Right lobe of liver (tissue), 6 donors: ENCODE measurements around the gene FOXP3. TPM values are rescaled to one million over a fixed set of nuclear protein-coding genes. Genes with fewer than 3 reads are reported as not detected.
"Not testable (repeated sequence)": the region's sequence is repeated elsewhere in the genome, so short reads cannot be mapped to it uniquely, and the experiment has no call there.

ENCODE experiments used
- ATAC-seq, 4 donors: fragments of 200-7000 bp; cut with Tn5 transposase; one replicate each; pipeline ENCODE4 v1.9.1; 2020; ENCODE audit warnings: mild to moderate bottlenecking in 4 of 4, moderate library complexity in 4 of 4
- DNase-seq, 3 donors: peaks; one replicate each; pipeline ENCODE4 v3.0.0-alpha.2; 2020
- H3K27ac ChIP-seq, 3 donors: fragments of 200-600 bp; one replicate each; pipeline ENCODE4 v1.8.0; 2022
- H3K27me3 ChIP-seq, 2 donors: fragments of 200-600 bp; one replicate each; pipeline ENCODE4 v1.8.0; 2022
- H3K36me3 ChIP-seq, 4 donors: fragments of 200-600 bp; sonication (generic) in 1 of 4; one replicate each; pipeline versions ENCODE4 v1.5.1 to v1.8.0; 2017 to 2022; ENCODE audit warnings: control low read depth in 1 of 4
- H3K4me1 ChIP-seq, 4 donors: fragments of 200-600 bp; sonication (generic) in 1 of 4; one replicate each; pipeline versions ENCODE4 v1.5.1 to v1.8.0; 2017 to 2022; ENCODE audit warnings: control low read depth in 1 of 4
- H3K4me3 ChIP-seq, 3 donors: fragments of 200-600 bp; one replicate each; pipeline ENCODE4 v1.8.0; 2022
- H3K9me3 ChIP-seq, 4 donors: fragments of 200-600 bp; sonication (generic) in 1 of 4; one replicate each; pipeline versions ENCODE4 v1.5.1 to v1.8.0; 2017 to 2022; ENCODE audit warnings: control low read depth in 1 of 4
- POLR2A ChIP-seq: fragments of 450-650 bp; IDR thresholded peaks from one replicate; pipeline ENCODE4 v1.6.1; 2017; ENCODE audit warnings: antibody characterized with exemption, mild to moderate bottlenecking
- WGBS: methylation state at CpG from one replicate; pipeline ENCODE4 v1.1.6; 2018; ENCODE audit warnings: low coverage, low lambda C conversion rate; ENCODE audit not compliant: insufficient coverage; ENCODE audit errors: missing lambda C conversion rate; 5-methylcytosine and 5-hydroxymethylcytosine counted together
- intact Hi-C, 2 donors: fragments of 100-400 bp; cut with DNase I; formaldehyde crosslinking; loops; one replicate each; pipeline versions ENCODE4 v1.11.2 to v1.14.1; 2022
- total RNA-seq, 6 experiments: library from RNA; depleted of rRNA in 2 of 6; stranded (reverse); fragments of >200 nt in 2 of 6; fragmentation: NEBNext Ultra II Directional in 3 of 6; extraction: Animal tissue kit (Norgen Biotek cat#: 25700) in 3 of 6; gene quantifications; one replicate each; pipeline versions ENCODE4 v1.1.0 to v1.2.4, GENCODE V29; 2016 to 2023
- TF ChIP-seq, protein P1 (sequence below), 4 donors: fragments of 200-600 bp in 3 of 4; fragments of 450-650 bp in 1 of 4; IDR thresholded peaks; one replicate each; pipeline versions ENCODE4 v1.5.1 to v1.8.0; 2016 to 2022; ENCODE audit warnings: antibody characterized with exemption in 4 of 4, mild to moderate bottlenecking in 2 of 4
- donor health status: DM: no; HTN: yes; CAD: no.
- donor health status: DM: no; HTN: no; CAD: no.
- donor health status: DM: no; HTN: no; CAD: no.
- donor health status: DM: no; HTN: yes; CAD: no.
- donor health status: DM: no; HTN: yes; CAD: no.

The FOXP3 gene
- total RNA-seq, 6 experiments from 2014 or later, result 0.18 to 1.2 (median 0.32) TPM

DNA sequence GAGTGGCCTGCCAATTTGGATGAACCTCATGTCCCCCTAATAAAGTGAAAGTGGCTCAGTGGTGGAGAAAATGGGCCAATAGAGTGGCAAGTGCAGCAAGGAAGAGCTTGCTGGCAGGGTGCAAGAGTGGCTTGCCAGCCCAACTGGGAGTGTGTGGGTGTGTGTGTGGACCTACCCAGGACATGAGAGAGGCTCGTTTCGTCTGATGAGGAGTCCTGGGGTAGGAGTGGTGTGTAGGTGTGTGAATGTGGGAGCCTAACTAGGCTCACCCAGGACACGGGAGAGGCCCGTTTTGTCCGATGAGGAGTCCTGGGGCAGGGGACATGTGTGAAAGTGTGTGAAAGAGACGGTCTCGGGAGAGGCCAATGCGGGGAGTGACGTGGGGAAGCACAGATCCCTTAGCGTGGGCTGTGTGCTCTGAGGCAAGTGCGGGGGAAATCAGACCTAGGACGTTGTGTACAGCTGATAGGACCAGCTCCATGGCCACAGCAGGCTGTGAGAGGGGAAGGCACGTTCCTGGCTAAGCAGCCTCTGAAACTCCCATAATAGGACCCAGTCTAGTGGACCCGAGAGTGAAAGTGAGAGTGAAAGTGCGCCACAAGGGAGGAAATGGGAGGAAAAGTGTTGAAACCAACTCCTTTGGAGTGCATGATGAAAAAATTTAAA lies 44.2 kb upstream of the FOXP3 start:
- 29% methylated on average over 7 of the region's 15 CpGs for WGBS
- H3K27ac ChIP-seq, result peak overlapping the region; percentile 27 to 43 (median 42)
- peak; percentile 59 to 80 (median 70) for ATAC-seq
- TF ChIP-seq, protein P1, sequence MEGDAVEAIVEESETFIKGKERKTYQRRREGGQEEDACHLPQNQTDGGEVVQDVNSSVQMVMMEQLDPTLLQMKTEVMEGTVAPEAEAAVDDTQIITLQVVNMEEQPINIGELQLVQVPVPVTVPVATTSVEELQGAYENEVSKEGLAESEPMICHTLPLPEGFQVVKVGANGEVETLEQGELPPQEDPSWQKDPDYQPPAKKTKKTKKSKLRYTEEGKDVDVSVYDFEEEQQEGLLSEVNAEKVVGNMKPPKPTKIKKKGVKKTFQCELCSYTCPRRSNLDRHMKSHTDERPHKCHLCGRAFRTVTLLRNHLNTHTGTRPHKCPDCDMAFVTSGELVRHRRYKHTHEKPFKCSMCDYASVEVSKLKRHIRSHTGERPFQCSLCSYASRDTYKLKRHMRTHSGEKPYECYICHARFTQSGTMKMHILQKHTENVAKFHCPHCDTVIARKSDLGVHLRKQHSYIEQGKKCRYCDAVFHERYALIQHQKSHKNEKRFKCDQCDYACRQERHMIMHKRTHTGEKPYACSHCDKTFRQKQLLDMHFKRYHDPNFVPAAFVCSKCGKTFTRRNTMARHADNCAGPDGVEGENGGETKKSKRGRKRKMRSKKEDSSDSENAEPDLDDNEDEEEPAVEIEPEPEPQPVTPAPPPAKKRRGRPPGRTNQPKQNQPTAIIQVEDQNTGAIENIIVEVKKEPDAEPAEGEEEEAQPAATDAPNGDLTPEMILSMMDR (IDR thresholded peaks at IDR 0.05), result no peak
- no peak for TF ChIP-seq POLR2A
- no peak for DNase-seq
- peak overlapping the region; percentile 16 to 29 (median 23) for H3K4me3 ChIP-seq
- intact Hi-C loops, result no loop called here
- no peaks in the 10 kb centered on the region for H3K27me3 ChIP-seq
- no peaks in the 10 kb centered on the region for H3K36me3 ChIP-seq
- H3K9me3 ChIP-seq, result no peaks in the 10 kb centered on the region
- H3K4me1 ChIP-seq, result no peaks in the 10 kb centered on the region

DNA sequence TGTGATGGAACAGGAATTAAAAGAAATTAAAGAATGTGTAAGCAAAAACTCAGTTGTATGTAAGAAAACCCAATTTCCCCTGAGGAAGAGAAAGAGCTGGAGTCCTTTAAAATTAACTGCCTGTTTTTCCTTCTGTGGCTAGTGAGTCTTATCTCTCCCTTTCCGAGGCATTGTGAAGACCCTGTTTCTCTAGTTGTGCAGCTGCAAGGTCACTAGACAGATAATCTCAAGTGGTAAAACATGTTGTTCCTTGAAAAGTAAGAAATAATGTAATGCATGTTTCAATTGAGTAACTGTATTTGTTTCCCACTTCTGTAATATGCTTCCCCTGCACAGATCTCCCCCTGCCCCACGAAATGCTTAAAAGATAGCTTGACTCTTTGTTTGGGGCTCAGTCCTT lies 43.3 kb upstream of the FOXP3 start:
- intact Hi-C loops, DNase-seq, H3K4me3 ChIP-seq, H3K27me3 ChIP-seq, H3K4me1 ChIP-seq, H3K27ac ChIP-seq, ATAC-seq, H3K9me3 ChIP-seq, H3K36me3 ChIP-seq: not testable (repeated sequence)
- WGBS, result 44% methylated on average over 2 of the region's 2 CpGs

DNA sequence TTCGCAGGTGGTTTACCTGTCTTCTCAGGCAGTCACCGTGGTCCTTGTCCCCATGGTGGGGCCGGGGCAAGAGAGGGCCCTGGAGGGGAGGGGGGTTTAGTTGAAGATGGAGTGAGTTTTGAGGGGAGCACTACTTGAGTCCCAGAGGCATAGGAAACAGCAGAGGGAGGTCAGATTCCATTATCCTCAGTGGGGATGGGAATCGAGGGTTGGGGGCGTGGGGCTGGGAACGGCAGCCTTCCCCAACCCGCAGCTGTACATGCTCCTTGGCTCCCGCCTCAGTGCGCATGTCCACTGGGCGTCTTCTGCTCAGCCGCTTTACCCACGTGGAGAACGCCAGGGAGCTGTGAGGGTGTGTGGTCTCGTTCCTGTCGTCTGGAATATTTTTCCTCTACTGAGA lies 38.8 kb upstream of the FOXP3 start, which contains the start of gene GAGE10:
Gene GAGE10, plus strand, starts transcription at position 301 of the 400 bp plus-strand sequence. CDS start 1,214 bp downstream, outside the sequence.
- 64% methylated on average over 9 of the region's 15 CpGs for WGBS
- no peaks in the 10 kb centered on the region for H3K4me1 ChIP-seq
- TF ChIP-seq POLR2A, result no peak
- TF ChIP-seq, protein P1 (IDR thresholded peaks at IDR 0.05), result no peak
- intact Hi-C loops, result no loop called here
- no peak within 1 kb of the TSS for H3K27ac ChIP-seq
- no peak within 1 kb of the TSS for H3K4me3 ChIP-seq
- no peaks in the 10 kb centered on the region for H3K27me3 ChIP-seq
- ATAC-seq (no peak), DNase-seq (no peak)
- no peaks in the 10 kb centered on the region for H3K9me3 ChIP-seq
- H3K36me3 ChIP-seq, result no peaks in the 10 kb centered on the region

GRCh38 chrX:49300703-49301102 lies 36.2 kb upstream of the FOXP3 start:
- Histone ChIP-seq H3K9me3 (no peaks in the 10 kb centered on the region), H3K4me3 (no peak overlapping the region), H3K4me1 (no peaks in the 10 kb centered on the region), H3K36me3 (no peaks in the 10 kb centered on the region), H3K27me3 (no peaks in the 10 kb centered on the region), H3K27ac (no peak overlapping the region)
- TF ChIP-seq POLR2A, result no peak
- TF ChIP-seq, protein P1 (IDR thresholded peaks at IDR 0.05), result no peak
- no peak for DNase-seq
- intact Hi-C loops, result no loop called here
- no peak for ATAC-seq
- WGBS, result 62% methylated on average over 1 of the region's 1 CpG

- ATAC-seq, intact Hi-C loops: not testable (repeated sequence)
- no CpG with 5 or more reads among the region's 5 CpGs for WGBS
These were observed 34.8 kb upstream of the FOXP3 start for GRCh38 chrX:49299293-49299692.

More at GRCh38 chrX:49299293-49299692, 34.8 kb upstream of the FOXP3 start:
- not testable (repeated sequence) for H3K36me3 ChIP-seq, DNase-seq, H3K4me1 ChIP-seq, H3K27ac ChIP-seq, H3K27me3 ChIP-seq, H3K9me3 ChIP-seq, H3K4me3 ChIP-seq
